Nephron (organoid): Measurements from ENCODE around the gene ZRANB1.

Experiments used
- H3K27ac Mint-ChIP-seq, 3 experiments: 2 replicates each; pipeline ENCODE4 v1.8.0; 2020; ENCODE audit warnings: mixed read lengths in 3 of 3, mild to moderate bottlenecking in 2 of 3, moderate library complexity in 1 of 3
- H3K27me3 Mint-ChIP-seq: 2 replicates; pipeline ENCODE4 v1.8.0; 2021; ENCODE audit warnings: low read depth, mild to moderate bottlenecking, moderate library complexity, mixed read lengths
- H3K36me3 Mint-ChIP-seq: 2 replicates; pipeline ENCODE4 v1.8.0; 2020; ENCODE audit warnings: low read depth, mixed read lengths
- H3K4me1 Mint-ChIP-seq: 2 replicates; pipeline ENCODE4 v1.8.0; 2020; ENCODE audit warnings: mixed read lengths
- H3K4me3 Mint-ChIP-seq, 3 experiments: 2 replicates each; pipeline ENCODE4 v1.8.0; 2020; ENCODE audit warnings: mild to moderate bottlenecking in 3 of 3, mixed read lengths in 3 of 3, moderate library complexity in 2 of 3
- H3K9me3 Mint-ChIP-seq: 2 replicates; pipeline ENCODE4 v1.8.0; 2020; ENCODE audit warnings: mixed read lengths
- TF ChIP-seq, protein P1 (sequence below), 3 experiments: fragments of 200-600 bp; sonication (generic); IDR thresholded peaks; one replicate each; pipeline ENCODE4 v1.5.0; 2021; ENCODE audit warnings: antibody characterized with exemption in 3 of 3; ENCODE audit not compliant: unreplicated experiment in 3 of 3

The ZRANB1 gene

DNA sequence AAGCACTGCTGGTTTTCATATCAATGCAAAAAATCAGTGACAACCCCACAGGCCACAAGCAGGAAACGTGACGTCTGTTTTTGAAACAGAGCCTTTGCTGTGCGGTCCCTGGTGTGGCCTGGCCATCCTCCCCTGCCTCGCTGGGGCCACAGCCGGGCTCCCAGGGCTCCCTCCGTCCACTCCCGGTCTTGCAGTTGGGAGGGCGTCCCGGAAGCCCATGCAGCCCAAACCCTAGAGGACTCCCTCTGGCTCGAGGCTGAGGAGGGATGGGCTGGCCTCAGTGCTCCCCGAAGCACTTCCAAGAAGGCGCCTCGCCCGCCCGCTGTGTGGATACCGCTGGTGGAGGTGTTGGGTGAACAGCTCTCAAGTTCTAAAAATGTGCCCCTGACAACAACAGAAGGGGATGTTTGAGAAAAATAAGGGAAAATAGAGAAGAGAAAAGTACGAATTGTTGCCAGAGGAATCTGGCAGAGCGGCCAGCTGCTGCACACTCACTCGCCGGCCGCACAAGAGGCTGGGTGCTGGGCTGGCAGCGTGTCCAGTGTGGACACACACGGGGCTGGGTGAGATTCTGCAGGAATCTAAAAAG lies 73.5 kb downstream of the ZRANB1 start:
- Mint-ChIP-seq H3K4me3 (no peak overlapping the region), H3K4me1 (peaks cover 35% of the 10 kb centered on the region), H3K36me3 (peaks cover 65% of the 10 kb centered on the region), H3K27me3 (peaks cover 1% of the 10 kb centered on the region), H3K27ac (peak overlapping the region in 1 of 3 experiments; percentile 38), H3K9me3 (peaks cover 4% of the 10 kb centered on the region)
- TF ChIP-seq, protein P1, sequence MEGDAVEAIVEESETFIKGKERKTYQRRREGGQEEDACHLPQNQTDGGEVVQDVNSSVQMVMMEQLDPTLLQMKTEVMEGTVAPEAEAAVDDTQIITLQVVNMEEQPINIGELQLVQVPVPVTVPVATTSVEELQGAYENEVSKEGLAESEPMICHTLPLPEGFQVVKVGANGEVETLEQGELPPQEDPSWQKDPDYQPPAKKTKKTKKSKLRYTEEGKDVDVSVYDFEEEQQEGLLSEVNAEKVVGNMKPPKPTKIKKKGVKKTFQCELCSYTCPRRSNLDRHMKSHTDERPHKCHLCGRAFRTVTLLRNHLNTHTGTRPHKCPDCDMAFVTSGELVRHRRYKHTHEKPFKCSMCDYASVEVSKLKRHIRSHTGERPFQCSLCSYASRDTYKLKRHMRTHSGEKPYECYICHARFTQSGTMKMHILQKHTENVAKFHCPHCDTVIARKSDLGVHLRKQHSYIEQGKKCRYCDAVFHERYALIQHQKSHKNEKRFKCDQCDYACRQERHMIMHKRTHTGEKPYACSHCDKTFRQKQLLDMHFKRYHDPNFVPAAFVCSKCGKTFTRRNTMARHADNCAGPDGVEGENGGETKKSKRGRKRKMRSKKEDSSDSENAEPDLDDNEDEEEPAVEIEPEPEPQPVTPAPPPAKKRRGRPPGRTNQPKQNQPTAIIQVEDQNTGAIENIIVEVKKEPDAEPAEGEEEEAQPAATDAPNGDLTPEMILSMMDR (IDR thresholded peaks at IDR 0.05; ENCODE audit: unreplicated experiment in 3 of 3) = no peak

DNA sequence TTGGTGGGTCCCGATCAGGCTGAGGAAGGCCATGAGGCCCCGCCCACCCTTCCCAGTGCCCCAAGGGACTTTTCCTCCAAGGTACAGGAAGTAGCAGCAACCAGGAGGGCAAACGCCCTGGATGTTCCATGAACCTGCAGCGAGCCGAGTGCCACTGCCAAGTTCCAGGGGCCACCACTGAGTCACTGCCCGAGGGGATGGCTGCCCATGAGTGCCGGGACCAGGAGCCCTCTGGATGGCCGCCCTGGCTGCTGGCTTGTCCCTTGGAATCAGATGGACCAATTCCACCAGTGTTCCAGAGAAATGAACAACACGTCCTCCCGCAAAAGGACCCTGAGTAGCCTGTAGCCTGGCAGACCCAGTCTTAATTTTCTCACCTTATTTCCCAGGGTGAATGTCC lies 74.2 kb downstream of the ZRANB1 start:
- Mint-ChIP-seq H3K4me3 (no peak overlapping the region), H3K4me1 (peaks cover 39% of the 10 kb centered on the region), H3K9me3 (peaks cover 4% of the 10 kb centered on the region), H3K27me3 (no peaks in the 10 kb centered on the region), H3K27ac (peak overlapping the region in 1 of 3 experiments; percentile 84), H3K36me3 (peaks cover 69% of the 10 kb centered on the region)
- TF ChIP-seq, protein P1 (IDR thresholded peaks at IDR 0.05; ENCODE audit: unreplicated experiment in 3 of 3) = no peak

DNA sequence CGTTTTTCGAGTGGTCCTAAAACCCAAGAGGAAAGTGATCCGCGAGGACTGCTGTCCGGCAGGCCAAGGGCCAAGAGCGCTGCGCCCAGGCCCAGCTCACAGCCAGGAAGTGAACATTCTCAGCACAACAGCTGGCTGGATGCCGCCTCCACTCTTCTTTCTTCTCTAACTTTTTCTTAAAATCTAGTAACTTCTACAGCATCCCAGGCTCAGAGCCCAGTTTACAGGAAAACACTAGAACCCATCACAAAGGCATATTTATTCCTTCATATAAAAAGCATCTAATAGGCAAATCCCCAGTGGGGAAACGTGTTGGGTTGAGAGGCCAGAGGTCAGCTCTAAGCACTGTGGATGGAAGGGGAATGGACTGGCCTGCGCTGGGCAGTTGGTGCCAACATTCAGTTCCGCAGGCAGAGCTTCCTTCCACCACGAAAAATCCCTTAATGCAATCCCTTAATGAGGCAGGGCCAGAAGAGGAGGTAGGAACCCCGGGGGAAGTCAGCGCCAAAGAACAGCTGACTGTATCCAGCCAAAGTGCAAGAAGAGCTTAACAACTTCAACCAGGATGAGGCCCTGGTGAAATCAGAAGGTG lies 74.8 kb downstream of the ZRANB1 start:
- Mint-ChIP-seq H3K4me1 (peaks cover 45% of the 10 kb centered on the region), H3K4me3 (peak overlapping the region in 1 of 3 experiments; percentile 24), H3K27ac (peak overlapping the region in 1 of 3 experiments; percentile 84), H3K27me3 (no peaks in the 10 kb centered on the region), H3K36me3 (peaks cover 71% of the 10 kb centered on the region), H3K9me3 (peaks cover 4% of the 10 kb centered on the region)
- TF ChIP-seq, protein P1 (IDR thresholded peaks at IDR 0.05; ENCODE audit: unreplicated experiment in 3 of 3) = no peak

DNA sequence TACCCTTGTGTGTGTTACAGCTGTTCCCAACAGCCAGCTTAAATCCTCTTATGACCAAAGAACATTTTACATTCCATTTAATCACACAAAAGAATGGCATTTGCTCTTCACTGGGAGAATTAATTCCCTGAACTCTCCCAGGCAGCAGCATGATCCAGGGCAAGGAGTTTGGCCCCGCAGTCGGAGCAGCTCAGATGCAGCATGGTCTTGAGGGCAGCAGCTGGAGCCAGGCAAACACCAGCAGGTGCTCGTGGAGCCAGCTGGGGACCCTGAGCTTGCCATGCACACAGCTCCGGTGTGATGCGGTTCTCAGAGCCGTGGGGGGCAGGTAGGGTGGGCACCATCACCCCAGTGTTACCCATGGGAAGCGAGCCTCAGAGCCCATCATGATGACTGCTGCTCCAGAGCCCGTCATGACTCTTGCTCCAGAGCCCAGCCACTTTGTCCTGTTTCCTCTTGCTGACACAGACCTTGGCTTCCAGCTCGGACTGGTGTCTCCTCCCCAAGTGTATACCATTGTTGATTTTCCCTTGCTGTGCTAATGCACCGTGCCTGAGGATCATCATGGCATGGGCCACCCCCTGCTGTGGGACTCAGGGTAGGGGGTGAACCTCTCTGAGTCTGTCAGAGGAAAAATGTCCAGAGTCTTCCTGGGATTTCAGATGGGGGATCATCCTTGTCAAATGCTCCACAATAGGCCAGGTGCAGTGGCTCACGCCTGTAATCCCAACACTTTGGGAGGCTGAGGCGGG lies 75.8 kb downstream of the ZRANB1 start:
- peak overlapping the region in 2 of 3 experiments; percentile 43 to 84 for H3K27ac Mint-ChIP-seq
- no peaks in the 10 kb centered on the region for H3K27me3 Mint-ChIP-seq
- H3K4me3 Mint-ChIP-seq = no peak overlapping the region
- peaks cover 4% of the 10 kb centered on the region for H3K9me3 Mint-ChIP-seq
- H3K36me3 Mint-ChIP-seq = peaks cover 73% of the 10 kb centered on the region
- TF ChIP-seq, protein P1 (IDR thresholded peaks at IDR 0.05; ENCODE audit: unreplicated experiment in 3 of 3) = no peak
- H3K4me1 Mint-ChIP-seq = peaks cover 55% of the 10 kb centered on the region

DNA sequence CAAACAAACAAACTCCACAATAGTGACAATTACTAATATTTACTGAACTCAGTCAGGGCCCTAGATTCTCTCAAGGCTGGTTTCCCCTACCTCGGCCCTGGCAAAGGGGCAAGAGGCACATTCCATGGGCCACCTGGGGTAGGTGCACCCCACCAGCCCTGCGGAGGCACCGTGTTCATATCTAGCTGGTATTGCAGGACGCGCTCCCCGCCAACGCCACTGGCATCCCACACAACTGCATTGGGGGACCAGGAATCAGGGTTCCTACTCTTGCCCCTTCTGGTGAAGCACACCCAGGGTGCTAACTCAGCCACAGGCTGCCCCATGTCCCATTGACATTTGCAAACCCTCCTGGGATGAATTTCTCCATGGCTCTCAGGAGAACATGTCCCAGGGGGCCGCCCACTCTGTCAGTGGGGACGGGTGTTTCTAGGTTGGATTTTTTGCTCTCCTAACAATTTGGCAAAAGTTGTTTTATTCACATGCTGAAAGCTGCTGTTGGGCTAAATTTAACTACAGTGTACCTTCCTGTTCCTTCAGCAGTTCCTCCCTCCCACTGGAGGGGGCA lies 76.7 kb downstream of the ZRANB1 start:
- TF ChIP-seq, protein P1 (IDR thresholded peaks at IDR 0.05; ENCODE audit: unreplicated experiment in 3 of 3) = no peak
- H3K9me3 Mint-ChIP-seq = peaks cover 4% of the 10 kb centered on the region
- no peaks in the 10 kb centered on the region for H3K27me3 Mint-ChIP-seq
- peaks cover 80% of the 10 kb centered on the region for H3K36me3 Mint-ChIP-seq
- peaks cover 64% of the 10 kb centered on the region for H3K4me1 Mint-ChIP-seq
- no peak overlapping the region for H3K4me3 Mint-ChIP-seq
- H3K27ac Mint-ChIP-seq = no peak overlapping the region
